ENCODE measurements around the gene ADAMTS7.
"Not testable (repeated sequence)": the region's sequence is repeated elsewhere in the genome, so short reads cannot be mapped to it uniquely, and the experiment has no call there.

The ADAMTS7 gene

DNA sequence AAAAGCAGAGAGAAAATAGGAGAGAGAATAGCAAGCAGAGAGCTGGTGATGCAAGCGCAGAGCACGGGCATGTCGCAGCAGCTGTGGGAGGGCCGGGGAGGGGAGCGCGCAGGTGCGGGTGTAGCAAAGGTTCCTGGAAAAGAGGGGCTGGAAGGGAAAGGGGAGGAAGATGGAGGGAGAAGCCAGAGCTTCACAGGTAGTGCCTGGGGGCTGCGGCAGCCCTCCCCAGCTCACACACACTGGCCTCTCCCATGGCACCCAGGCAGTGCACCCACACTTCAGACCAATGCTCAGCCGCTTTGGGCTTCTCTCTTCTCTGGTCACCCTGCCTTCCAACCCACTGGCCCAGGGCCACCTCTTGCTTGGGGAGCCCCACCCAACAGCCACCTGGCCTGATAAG lies 72.1 kb downstream of the ADAMTS7 start:
- DNase-seq (ENCODE audit: low read depth): no peak
- H3K4me3 ChIP-seq (ENCODE audit: control insufficient read depth, low read depth, low read length): no peak overlapping the region
- TF ChIP-seq, protein P1, sequence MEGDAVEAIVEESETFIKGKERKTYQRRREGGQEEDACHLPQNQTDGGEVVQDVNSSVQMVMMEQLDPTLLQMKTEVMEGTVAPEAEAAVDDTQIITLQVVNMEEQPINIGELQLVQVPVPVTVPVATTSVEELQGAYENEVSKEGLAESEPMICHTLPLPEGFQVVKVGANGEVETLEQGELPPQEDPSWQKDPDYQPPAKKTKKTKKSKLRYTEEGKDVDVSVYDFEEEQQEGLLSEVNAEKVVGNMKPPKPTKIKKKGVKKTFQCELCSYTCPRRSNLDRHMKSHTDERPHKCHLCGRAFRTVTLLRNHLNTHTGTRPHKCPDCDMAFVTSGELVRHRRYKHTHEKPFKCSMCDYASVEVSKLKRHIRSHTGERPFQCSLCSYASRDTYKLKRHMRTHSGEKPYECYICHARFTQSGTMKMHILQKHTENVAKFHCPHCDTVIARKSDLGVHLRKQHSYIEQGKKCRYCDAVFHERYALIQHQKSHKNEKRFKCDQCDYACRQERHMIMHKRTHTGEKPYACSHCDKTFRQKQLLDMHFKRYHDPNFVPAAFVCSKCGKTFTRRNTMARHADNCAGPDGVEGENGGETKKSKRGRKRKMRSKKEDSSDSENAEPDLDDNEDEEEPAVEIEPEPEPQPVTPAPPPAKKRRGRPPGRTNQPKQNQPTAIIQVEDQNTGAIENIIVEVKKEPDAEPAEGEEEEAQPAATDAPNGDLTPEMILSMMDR (IDR thresholded peaks at IDR 0.05; ENCODE audit: control insufficient read depth, insufficient read depth, low read depth, low read length, missing control alignments): no peak

GRCh38 chr15:78737931-78738558 lies 73.2 kb downstream of the ADAMTS7 start:
- TF ChIP-seq, protein P1 (IDR thresholded peaks at IDR 0.05; ENCODE audit: control insufficient read depth, insufficient read depth, low read depth, low read length, missing control alignments): peak; percentile 52
- DNase-seq (ENCODE audit: low read depth); H3K4me3 ChIP-seq (ENCODE audit: control insufficient read depth, low read depth, low read length): not testable (repeated sequence)

DNA sequence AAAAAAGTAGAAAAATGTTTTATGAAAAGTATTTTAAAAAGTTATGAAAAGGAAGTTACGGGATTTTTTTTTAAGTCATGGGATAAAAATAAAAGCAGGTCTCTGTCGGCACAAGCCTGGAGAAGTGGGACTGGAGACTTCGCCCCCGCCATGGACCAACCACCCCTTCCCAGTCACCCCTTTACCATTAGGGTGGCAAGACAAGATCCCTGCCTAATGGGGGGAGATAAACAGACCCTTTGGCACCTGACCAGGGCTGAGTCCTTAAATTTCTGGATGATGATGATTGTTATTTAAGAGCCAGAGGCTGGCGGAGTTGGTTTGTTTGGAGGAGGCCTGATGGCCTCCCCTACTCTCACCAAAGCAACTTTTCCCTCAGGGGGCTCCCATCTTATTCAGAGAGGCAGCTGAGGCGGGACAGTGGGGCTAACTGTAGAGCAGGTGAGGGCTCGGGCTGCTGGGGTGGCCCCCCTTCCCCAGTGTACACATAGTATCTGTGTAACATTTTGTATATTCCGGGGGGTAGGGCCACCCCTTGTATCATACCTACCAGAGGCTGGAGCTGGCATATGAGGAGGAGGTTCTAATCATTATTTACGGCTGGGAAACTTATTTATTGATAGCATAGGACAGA lies 74.0 kb downstream of the ADAMTS7 start:
- no peak for DNase-seq (ENCODE audit: low read depth)
- TF ChIP-seq, protein P1 (IDR thresholded peaks at IDR 0.05; ENCODE audit: control insufficient read depth, insufficient read depth, low read depth, low read length, missing control alignments): no peak
- no peak overlapping the region for H3K4me3 ChIP-seq (ENCODE audit: control insufficient read depth, low read depth, low read length)

- H3K4me3 ChIP-seq (ENCODE audit: control insufficient read depth, low read depth, low read length); DNase-seq (ENCODE audit: low read depth): not testable (repeated sequence)
Measured at GRCh38 chr15:78736286-78736685, 75.0 kb downstream of the ADAMTS7 start.

- no peak for DNase-seq (ENCODE audit: low read depth)
Measured at GRCh38 chr15:78734451-78735064, 76.7 kb downstream of the ADAMTS7 start.

DNA sequence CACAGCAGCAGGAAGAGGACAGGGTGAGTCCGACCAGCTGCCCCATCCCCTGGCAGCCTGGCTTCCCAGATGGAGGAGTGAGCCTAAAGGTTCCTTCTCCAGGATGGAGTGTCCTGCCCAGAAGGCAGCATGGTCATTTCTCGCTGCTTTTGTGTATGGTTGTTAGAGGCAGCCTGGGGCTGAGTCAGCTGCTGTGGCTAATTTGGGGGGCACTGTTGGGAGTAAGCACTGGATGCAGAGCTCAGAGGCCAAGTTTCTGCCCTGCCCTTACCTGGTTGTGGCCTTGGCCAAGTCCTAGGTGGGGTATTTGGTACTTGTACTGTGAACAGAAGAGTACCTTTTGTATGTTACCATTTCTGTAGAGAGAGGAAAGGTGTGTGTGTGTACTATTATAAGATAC lies 78.6 kb downstream of the ADAMTS7 start:
- DNase-seq (ENCODE audit: low read depth): no peak
- TF ChIP-seq, protein P1 (IDR thresholded peaks at IDR 0.05; ENCODE audit: control insufficient read depth, insufficient read depth, low read depth, low read length, missing control alignments): no peak
- no peak overlapping the region for H3K4me3 ChIP-seq (ENCODE audit: control insufficient read depth, low read depth, low read length)

More at GRCh38 chr15:78734451-78735064, 76.7 kb downstream of the ADAMTS7 start:
- TF ChIP-seq, protein P1 (IDR thresholded peaks at IDR 0.05; ENCODE audit: control insufficient read depth, insufficient read depth, low read depth, low read length, missing control alignments): no peak
- H3K4me3 ChIP-seq (ENCODE audit: control insufficient read depth, low read depth, low read length): no peak overlapping the region

DNA sequence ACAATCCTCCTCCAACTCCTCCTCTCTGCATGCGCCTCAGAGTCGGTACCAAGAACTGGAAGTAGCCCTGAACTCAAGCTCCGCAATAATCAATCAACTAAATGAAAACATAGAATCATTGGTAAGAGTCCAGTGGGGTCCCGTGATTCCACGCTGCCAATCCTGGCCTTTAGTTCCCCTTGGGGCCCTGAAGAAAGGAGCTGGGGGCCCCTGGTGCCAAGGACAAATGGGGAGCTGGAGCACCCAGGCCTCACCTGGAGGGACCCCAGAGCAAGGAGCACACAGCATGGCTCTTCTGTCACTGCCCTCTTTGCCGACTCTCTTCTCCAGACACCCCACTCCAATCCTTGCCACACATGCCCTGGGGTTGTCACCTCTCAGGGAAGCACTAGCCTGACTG lies 80.3 kb downstream of the ADAMTS7 start:
- TF ChIP-seq, protein P1 (IDR thresholded peaks at IDR 0.05; ENCODE audit: control insufficient read depth, insufficient read depth, low read depth, low read length, missing control alignments): no peak
- H3K4me3 ChIP-seq (ENCODE audit: control insufficient read depth, low read depth, low read length): no peak overlapping the region
- no peak for DNase-seq (ENCODE audit: low read depth)

- not testable (repeated sequence) for H3K4me3 ChIP-seq (ENCODE audit: control insufficient read depth, low read depth, low read length); DNase-seq (ENCODE audit: low read depth)
Measured at GRCh38 chr15:78728427-78728826, 82.8 kb downstream of the ADAMTS7 start.

All from AG09309 (cell line).